ENCODE measurements around the gene PTS. TPM values are rescaled to one million over a fixed set of nuclear protein-coding genes. Genes with fewer than 3 reads are reported as not detected.

PTS gene
- total RNA-seq, 1 experiment from 2014 or later, result 26.7 TPM

- H3K9me3 Mint-ChIP-seq, result no peaks in the 10 kb centered on the region
- peaks cover 6% of the 10 kb centered on the region for H3K4me1 Mint-ChIP-seq
- no peaks in the 10 kb centered on the region for H3K27me3 Mint-ChIP-seq (ENCODE audit: low read depth)
- H3K4me3 Mint-ChIP-seq, result no peak overlapping the region
- POLR2A ChIA-PET, result no interaction called here
- no peaks in the 10 kb centered on the region for H3K36me3 Mint-ChIP-seq
- CTCF ChIA-PET, result interaction anchor here (6.1 kb wide), 1 partner anchor 14 kb away, joined by 22 read pairs; no protein-coding TSS in a partner anchor
- no peak for TF ChIP-seq PRRX2 (CRISPR knock-in tag; IDR thresholded peaks at IDR 0.05)
- no peak for TF ChIP-seq ELF4 (CRISPR knock-in tag; IDR thresholded peaks at IDR 0.05; ENCODE audit: low read depth)
- TF ChIP-seq CREM (CRISPR knock-in tag; IDR thresholded peaks at IDR 0.05), result no peak
- no peak for TF ChIP-seq MXD4 (CRISPR knock-in tag; IDR thresholded peaks at IDR 0.05; ENCODE audit: borderline replicate concordance)
- TF ChIP-seq ZNF232 (CRISPR knock-in tag; IDR thresholded peaks at IDR 0.05), result no peak
- no peak for TF ChIP-seq FOXK1 (CRISPR knock-in tag; IDR thresholded peaks at IDR 0.05)
- no peak for TF ChIP-seq RORB (CRISPR knock-in tag; IDR thresholded peaks at IDR 0.05)
- no peak for TF ChIP-seq ATF1 (CRISPR knock-in tag; IDR thresholded peaks at IDR 0.05)
- TF ChIP-seq USF2 (CRISPR knock-in tag; IDR thresholded peaks at IDR 0.05), result no peak
- TF ChIP-seq HMGA2 (CRISPR knock-in tag; IDR thresholded peaks at IDR 0.05), result no peak
- TF ChIP-seq TEAD4 (CRISPR knock-in tag; IDR thresholded peaks at IDR 0.05), result no peak
- TF ChIP-seq IRF2 (CRISPR knock-in tag; IDR thresholded peaks at IDR 0.05; ENCODE audit: borderline replicate concordance, low read depth), result no peak
- no peak for TF ChIP-seq MLX (CRISPR knock-in tag; IDR thresholded peaks at IDR 0.05)
- no peak for TF ChIP-seq ATF6 (CRISPR knock-in tag; IDR thresholded peaks at IDR 0.05)
- DNase-seq (ENCODE audit: low spot score), result no peak
- no peak for ATAC-seq
- H3K27ac Mint-ChIP-seq, result no peak overlapping the region
Observed at GRCh38 chr11:112265659-112266409, 39.6 kb downstream of the PTS start.

GRCh38 chr11:112266410-112266778, 40.2 kb downstream of the PTS start:
- H3K27ac Mint-ChIP-seq, result no peak overlapping the region
- TF ChIP-seq MAX (CRISPR knock-in tag; IDR thresholded peaks at IDR 0.05) (no peak), GTF2I (CRISPR knock-in tag; conservative IDR thresholded peaks at IDR 0.05) (no peak), ATF1 (CRISPR knock-in tag; IDR thresholded peaks at IDR 0.05) (no peak), ZNF532 (CRISPR knock-in tag; IDR thresholded peaks at IDR 0.05; ENCODE audit: borderline replicate concordance) (no peak), PRRX2 (CRISPR knock-in tag; IDR thresholded peaks at IDR 0.05) (no peak), HMGA2 (CRISPR knock-in tag; IDR thresholded peaks at IDR 0.05) (no peak), ZNF263 (CRISPR knock-in tag; IDR thresholded peaks at IDR 0.05; ENCODE audit: low read depth) (no peak), ESRRA (CRISPR knock-in tag; IDR thresholded peaks at IDR 0.05; ENCODE audit: borderline replicate concordance) (no peak), GABPB1 (CRISPR knock-in tag; IDR thresholded peaks at IDR 0.05) (no peak), ZNF416 (CRISPR knock-in tag; IDR thresholded peaks at IDR 0.05) (no peak), TP53 (CRISPR knock-in tag; IDR thresholded peaks at IDR 0.05) (no peak), E2F5 (CRISPR knock-in tag; IDR thresholded peaks at IDR 0.05) (no peak), ZNF671 (CRISPR knock-in tag; IDR thresholded peaks at IDR 0.05) (no peak), ZNF317 (CRISPR knock-in tag; IDR thresholded peaks at IDR 0.05; ENCODE audit: borderline replicate concordance, low read depth) (no peak), SMAD4 (CRISPR knock-in tag; IDR thresholded peaks at IDR 0.05) (no peak)
- H3K4me1 Mint-ChIP-seq, result peaks cover 7% of the 10 kb centered on the region
- H3K36me3 Mint-ChIP-seq, result no peaks in the 10 kb centered on the region
- no peak overlapping the region for H3K4me3 Mint-ChIP-seq
- no peaks in the 10 kb centered on the region for H3K27me3 Mint-ChIP-seq (ENCODE audit: low read depth)
- H3K9me3 Mint-ChIP-seq, result no peaks in the 10 kb centered on the region
- ATAC-seq (no peak), DNase-seq (ENCODE audit: low spot score) (no peak)
- ChIA-PET CTCF (interaction anchor here (6.1 kb wide), 1 partner anchor 14 kb away, joined by 22 read pairs; no protein-coding TSS in a partner anchor), POLR2A (no interaction called here)
